Activated gamma-delta T cell (primary cell): ENCODE data around the gene CPLX1.
"Not testable (repeated sequence)": the region's sequence is repeated elsewhere in the genome, so short reads cannot be mapped to it uniquely, and the experiment has no call there.

ENCODE experiments used
- DNase-seq: peaks from one replicate; lab custom pipeline; 2025; lab: John Stamatoyannopoulos, UW

Gene CPLX1

GRCh38 chr4:791898-792625, 33.9 kb downstream of the CPLX1 start:
- no peak for DNase-seq

- DNase-seq, result no peak
These were observed 34.6 kb downstream of the CPLX1 start for GRCh38 chr4:791252-791897.

- no peak for DNase-seq
These were observed 35.5 kb downstream of the CPLX1 start for GRCh38 chr4:790466-790820.

- no peak for DNase-seq
These were observed 36.1 kb downstream of the CPLX1 start for GRCh38 chr4:789571-790465.

GRCh38 chr4:788636-789297, 37.2 kb downstream of the CPLX1 start:
- DNase-seq, result no peak

GRCh38 chr4:788006-788635, 37.8 kb downstream of the CPLX1 start:
- no peak for DNase-seq

GRCh38 chr4:787561-787981, 38.4 kb downstream of the CPLX1 start:
- no peak for DNase-seq

- DNase-seq, result no peak
These were observed 39.0 kb downstream of the CPLX1 start for GRCh38 chr4:786861-787300.

- DNase-seq, result no peak
These were observed 39.7 kb downstream of the CPLX1 start for GRCh38 chr4:786074-786741.

- DNase-seq, result no peak
These were observed 40.4 kb downstream of the CPLX1 start for GRCh38 chr4:785332-786073.

- no peak for DNase-seq
These were observed 41.3 kb downstream of the CPLX1 start for GRCh38 chr4:784401-785331.

- peak; percentile 96 for DNase-seq
These were observed 44.3 kb downstream of the CPLX1 start for GRCh38 chr4:781493-782216.

- no peak for DNase-seq
These were observed 45.0 kb downstream of the CPLX1 start for GRCh38 chr4:780716-781492.

GRCh38 chr4:780255-780654, 45.7 kb downstream of the CPLX1 start:
- DNase-seq, result not testable (repeated sequence)

- no peak for DNase-seq
These were observed 46.4 kb downstream of the CPLX1 start for GRCh38 chr4:779555-779954.

- DNase-seq, result no peak
These were observed 48.2 kb downstream of the CPLX1 start for GRCh38 chr4:777520-778262.
